Dedifferentiated amniotic fluid mesenchymal stem cell (primary cell): ENCODE data around the gene MORC2.

Experiments used
- DNase-seq: peaks from one replicate; pipeline ENCODE4 v3.0.0-alpha.2; 2016; ENCODE audit errors: extremely low spot score

MORC2 gene

DNA sequence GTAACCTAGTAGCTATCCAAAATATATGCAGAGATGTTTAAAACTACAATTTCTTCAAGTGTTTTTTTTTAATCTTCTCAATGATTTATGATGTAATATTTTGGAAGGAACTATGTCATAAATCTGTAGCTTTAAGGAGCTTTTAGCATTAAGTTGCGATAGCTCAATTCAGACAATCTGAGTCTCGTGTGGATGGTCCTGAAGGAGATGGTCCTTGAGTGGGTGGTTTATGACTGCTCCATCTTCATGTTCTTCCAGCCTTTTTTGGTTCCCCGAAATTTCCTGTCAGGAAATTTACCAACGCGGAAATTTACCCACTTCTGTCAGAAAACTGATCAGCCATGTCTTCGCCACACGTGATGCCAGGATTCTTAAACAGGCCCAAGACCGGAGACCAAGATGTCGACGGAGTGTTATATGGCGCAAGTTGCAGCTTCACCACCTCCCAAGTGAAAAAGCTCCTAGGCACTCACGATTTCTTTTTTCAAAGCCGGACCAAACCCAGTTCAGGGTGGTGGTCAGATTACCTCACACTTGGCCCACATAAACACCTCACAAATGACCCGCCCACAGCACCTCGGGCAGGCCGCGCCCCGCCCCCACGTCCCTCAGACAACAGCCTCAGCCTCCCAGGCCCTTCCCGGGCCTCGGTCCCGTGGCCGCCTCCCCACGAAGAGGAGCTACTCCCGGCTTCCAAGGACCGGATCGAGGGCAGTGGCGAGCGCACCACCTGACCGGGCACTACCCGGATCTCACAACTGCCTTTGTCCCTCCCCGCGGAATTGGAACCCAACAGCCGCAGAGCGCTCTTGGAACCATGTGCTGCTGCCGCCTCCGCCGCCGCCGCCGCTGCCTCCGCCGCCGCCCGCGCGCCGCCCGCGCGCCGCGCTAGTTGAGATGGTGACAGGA, at the start of gene MORC2:
Gene MORC2, minus strand, starts transcription at position 760 of the 909 bp plus-strand sequence. CDS start 885 bp downstream, outside the sequence.
- DNase-seq: peak; percentile 18

DNA sequence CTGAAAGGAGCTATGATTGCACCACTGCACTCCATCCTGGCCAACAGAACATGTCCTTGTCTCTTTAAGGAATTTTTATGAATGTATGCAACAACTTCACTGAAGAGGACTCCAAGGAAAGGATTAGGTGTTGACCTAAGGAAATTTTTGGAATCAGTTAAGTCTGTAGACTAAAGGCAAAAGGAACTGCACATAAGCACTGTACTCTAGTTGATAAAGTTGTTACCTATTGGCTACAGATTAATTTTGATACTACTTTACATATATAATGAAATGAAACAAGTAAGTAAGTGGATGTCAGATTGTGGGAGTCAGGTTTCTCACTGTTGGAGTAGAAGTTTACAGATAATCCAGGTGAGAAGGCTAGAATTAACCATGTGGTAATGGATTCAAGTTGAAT, 37.0 kb upstream of the MORC2 start:
- no peak for DNase-seq

GRCh38 chr22:31001124-31001770, 32.7 kb upstream of the MORC2 start:
- DNase-seq: no peak

GRCh38 chr22:30998329-30998728, 29.8 kb upstream of the MORC2 start:
- DNase-seq: no peak

GRCh38 chr22:30996462-30996861, 27.9 kb upstream of the MORC2 start:
- DNase-seq: no peak

DNA sequence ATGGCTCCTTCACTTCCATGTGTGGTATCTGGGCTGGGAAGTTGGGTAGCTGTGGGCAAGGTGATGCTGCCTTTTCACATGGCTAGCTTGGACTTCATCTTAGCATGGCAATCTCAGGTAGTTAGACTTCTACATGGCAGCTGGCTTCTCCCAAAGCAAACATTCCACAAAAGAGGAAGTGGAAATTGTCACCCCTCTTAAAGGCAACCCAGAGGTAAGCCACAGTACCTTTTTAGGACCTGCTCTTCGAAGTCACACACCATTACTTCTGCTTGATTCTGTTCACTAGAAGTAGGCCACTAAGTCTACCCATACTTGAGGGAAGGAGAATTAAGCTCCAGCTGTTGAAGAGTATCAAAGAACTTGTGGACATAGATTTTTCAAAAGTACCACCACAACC, 26.4 kb upstream of the MORC2 start:
- DNase-seq: no peak

- no peak for DNase-seq
Observed at GRCh38 chr22:30992565-30992964, 24.0 kb upstream of the MORC2 start.

- no peak for DNase-seq
Observed at GRCh38 chr22:30990690-30991089, 22.1 kb upstream of the MORC2 start.

- no peak for DNase-seq
Observed at GRCh38 chr22:30989474-30989873, 20.9 kb upstream of the MORC2 start.

- no peak for DNase-seq
Observed at GRCh38 chr22:30985561-30986208, 17.1 kb upstream of the MORC2 start.

DNA sequence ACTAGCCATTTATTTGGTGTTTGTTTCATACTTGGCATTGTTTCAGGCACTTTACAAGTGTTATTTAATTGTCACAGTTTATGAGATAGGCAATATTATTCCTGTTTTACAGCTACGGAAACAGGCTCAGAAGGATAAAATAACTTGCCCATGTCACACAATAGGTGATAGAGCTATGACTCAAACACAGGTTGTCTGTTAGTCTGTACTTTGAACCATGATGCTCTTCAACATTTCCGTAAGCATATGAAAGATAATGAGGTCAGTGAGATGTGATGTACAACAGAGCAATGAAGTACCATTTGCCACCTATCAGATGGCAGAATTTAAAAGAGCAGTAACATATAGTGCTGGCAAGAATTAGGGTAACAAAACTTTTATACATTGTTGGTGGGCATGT, 15.7 kb upstream of the MORC2 start:
- DNase-seq: no peak

GRCh38 chr22:30982512-30982911, 13.9 kb upstream of the MORC2 start:
- no peak for DNase-seq

- no peak for DNase-seq
Observed at GRCh38 chr22:30979932-30980331, 11.4 kb upstream of the MORC2 start.

GRCh38 chr22:30978304-30978962, 9.9 kb upstream of the MORC2 start:
- no peak for DNase-seq

DNA sequence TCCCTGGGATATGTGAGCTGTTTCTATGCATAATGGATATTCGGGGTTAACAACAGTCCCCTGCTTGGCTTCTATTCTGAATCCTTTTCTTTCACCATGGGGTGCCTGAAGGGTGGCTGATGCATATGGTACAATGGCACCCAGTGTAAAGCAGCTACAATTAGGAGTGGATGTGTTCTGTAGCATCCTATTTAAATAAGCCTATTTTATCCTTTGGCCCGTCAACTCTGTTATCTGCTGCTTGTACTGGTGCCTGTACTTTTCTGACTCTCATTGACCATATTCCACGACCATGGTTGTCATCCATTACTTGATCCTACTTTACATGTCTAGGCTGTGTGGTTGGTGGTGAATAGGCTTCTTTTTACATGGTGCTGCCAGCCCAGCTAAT, 1.8 kb upstream of the MORC2 start:
- no peak for DNase-seq

GRCh38 chr22:30969532-30970355, 1.2 kb upstream of the MORC2 start:
- DNase-seq: no peak

DNA sequence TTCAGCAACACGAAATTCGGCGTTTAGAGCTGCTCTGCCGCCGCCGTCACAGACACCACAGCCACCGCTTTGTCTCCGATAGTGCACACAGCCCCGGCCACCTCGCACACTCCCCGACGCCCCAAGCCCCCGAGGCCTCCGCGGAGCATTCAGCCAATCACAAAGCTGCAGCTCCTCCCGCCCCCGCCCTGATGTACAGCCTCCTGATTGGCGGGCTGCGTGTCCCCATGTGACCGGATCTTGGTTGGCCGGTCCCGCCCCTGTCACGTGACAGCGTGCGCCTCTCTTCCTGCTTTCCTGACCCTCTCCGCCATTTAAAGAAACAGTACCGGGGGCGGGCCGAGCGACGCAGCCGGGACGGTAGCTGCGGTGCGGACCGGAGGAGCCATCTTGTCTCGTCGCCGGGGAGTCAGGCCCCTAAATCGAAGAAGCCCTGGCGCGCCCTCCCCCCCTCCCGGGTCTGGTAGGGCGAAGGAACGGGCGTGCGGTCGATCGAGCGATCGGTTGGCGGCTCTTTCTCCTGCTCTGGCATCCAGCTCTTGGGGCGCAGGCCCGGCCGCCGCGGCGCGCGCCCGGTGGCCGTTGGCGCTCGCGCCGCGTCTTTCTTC, 454 bp upstream of the MORC2 start, which contains the start of gene TUG1:
Gene TUG1, plus strand, starts transcription at position 342 of the 608 bp plus-strand sequence.
- peak; percentile 99 for DNase-seq

GRCh38 chr22:30964858-30965257, 3.7 kb downstream of the MORC2 start:
- DNase-seq: no peak

- DNase-seq: no peak
Observed at GRCh38 chr22:30955153-30955552, 13.4 kb downstream of the MORC2 start.

DNA sequence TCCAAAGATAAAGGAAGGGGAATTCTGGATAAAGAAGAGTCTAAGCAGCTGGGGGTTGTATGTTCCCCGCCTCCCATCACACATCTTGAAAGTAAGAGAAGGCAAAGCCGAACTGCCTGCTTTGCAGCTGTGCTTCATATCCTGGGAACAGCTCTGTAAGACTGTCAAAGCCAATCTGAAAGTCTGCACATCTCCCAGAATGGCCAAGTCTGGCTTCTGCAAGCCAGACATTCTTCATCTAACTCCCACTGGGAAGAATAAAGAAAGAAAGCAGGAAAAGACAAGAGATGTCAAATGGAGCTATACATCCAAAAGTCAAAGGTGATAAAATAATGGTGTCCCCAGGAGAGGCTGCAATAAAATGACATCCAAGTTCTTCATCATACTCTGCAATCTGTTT, 15.4 kb downstream of the MORC2 start:
- DNase-seq: no peak
